GM18526 (cell line): Measurements from ENCODE around the gene OSBPL6.

Experiments
- POLR2A ChIP-seq: IDR thresholded peaks from 3 replicates; pipeline ENCODE4 v1.6.1; 2011; ENCODE audit not compliant: insufficient read length; ENCODE audit errors: extremely low read depth

The OSBPL6 gene

GRCh38 chr2:178385595-178386148, 191.4 kb downstream of the OSBPL6 start:
- TF ChIP-seq POLR2A = no peak

- TF ChIP-seq POLR2A = no peak
Observed at GRCh38 chr2:178386986-178387597, 192.8 kb downstream of the OSBPL6 start.

GRCh38 chr2:178388287-178388686, 194.0 kb downstream of the OSBPL6 start:
- no peak for TF ChIP-seq POLR2A

GRCh38 chr2:178391701-178392100, 197.4 kb downstream of the OSBPL6 start:
- TF ChIP-seq POLR2A = no peak

GRCh38 chr2:178392215-178392614, 197.9 kb downstream of the OSBPL6 start:
- TF ChIP-seq POLR2A = no peak

GRCh38 chr2:178394859-178395258, 200.5 kb downstream of the OSBPL6 start:
- no peak for TF ChIP-seq POLR2A

- no peak for TF ChIP-seq POLR2A
Observed at GRCh38 chr2:178395295-178395694, 201.0 kb downstream of the OSBPL6 start.

GRCh38 chr2:178395941-178396570, 201.7 kb downstream of the OSBPL6 start:
- TF ChIP-seq POLR2A = no peak

- no peak for TF ChIP-seq POLR2A
Observed at GRCh38 chr2:178397002-178397605, 202.8 kb downstream of the OSBPL6 start.

- TF ChIP-seq POLR2A = no peak
Observed at GRCh38 chr2:178401994-178402437, 207.7 kb downstream of the OSBPL6 start.

GRCh38 chr2:178403671-178404306, 209.5 kb downstream of the OSBPL6 start:
- TF ChIP-seq POLR2A = no peak

GRCh38 chr2:178404368-178404767, 210.1 kb downstream of the OSBPL6 start:
- TF ChIP-seq POLR2A = no peak

GRCh38 chr2:178409261-178409660, 214.9 kb downstream of the OSBPL6 start:
- TF ChIP-seq POLR2A = no peak

GRCh38 chr2:178412047-178412446, 217.7 kb downstream of the OSBPL6 start:
- no peak for TF ChIP-seq POLR2A

- no peak for TF ChIP-seq POLR2A
Observed at GRCh38 chr2:178413472-178414265, 219.4 kb downstream of the OSBPL6 start.
